CD4-positive, alpha-beta T cell treated with Interleukin-4 for 1 hour (primary cell): Measurements from ENCODE around the gene LSM14B.
A peak's percentile ranks its signal among the peaks of the same experiment; 100 is the strongest.
"Not testable (repeated sequence)": the region's sequence is repeated elsewhere in the genome, so short reads cannot be mapped to it uniquely, and the experiment has no call there.

Source experiments
- DNase-seq, 2 donors: peaks; one replicate each; pipeline ENCODE4 v3.0.0-alpha.2; 2020 to 2022

Gene LSM14B

DNA sequence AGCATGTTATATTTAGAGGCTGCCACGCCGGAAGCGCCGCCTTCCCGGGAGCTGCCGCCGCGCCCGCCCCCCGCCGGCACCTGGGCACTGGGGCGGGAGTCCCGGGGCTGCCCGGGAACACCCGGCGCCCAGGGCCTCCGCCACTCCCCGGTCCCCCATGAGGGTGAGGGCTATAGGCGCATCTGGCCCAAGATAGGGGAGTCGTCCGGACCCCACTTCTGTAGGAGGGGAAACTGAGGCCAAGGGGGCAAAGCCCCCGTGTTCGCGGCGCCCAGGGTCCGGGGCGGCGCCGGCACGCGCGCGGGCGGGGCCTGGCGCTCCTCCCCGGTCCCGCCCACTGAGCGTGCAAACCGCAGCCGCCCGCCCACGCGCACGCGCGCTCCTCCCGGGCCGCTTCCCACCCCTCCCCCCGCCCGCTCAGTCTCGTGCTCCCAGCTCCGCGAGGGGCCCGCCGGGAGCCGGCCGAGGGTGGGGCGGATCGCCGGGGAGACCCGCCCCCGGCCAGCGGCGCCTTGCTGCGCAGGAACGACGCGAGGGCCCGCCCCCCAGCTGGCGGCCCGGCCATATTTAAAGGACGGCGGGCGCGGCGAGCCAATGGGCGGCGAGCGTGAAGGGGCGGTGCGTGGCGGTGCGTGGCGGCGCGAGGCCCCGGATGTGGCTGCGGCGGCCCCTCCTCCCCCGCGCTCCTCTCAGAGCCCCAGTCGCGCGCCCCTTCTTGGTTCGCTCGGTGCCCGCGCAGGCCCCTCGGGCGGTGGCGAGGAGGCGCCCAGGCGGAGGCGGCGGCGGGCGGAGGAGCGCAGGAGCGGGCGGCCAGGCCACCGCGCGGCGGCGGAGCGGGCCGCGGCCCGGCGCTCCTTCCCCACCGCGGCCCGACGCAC is at the start of gene LSM14B:
Gene LSM14B (plus strand): TSS at position 700 of the 878 bp plus-strand sequence. CDS start 192 bp downstream, outside the sequence.
- peak; percentile 97 for DNase-seq

GRCh38 chr20:62073323-62073722 is 49.0 kb upstream of the LSM14B start:
- DNase-seq: no peak

DNA sequence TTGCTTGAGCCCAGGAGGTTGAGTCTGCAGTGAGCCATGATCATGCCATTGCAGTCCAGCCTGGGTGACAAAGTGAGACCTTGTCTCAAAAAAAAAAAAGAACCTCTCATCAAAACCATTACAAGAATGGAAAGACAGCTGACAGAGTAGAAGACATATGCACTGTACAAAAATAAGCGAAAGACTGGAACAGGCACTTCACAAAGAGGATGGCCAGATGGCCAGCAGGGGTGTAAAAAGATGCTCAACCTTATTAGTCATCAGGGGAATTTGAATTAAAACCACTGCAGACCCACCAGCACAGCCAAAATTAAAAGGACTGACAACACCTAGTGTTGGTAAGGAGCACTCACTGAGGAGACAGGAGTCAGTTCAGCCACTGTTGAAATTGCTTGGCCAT is 43.1 kb upstream of the LSM14B start:
- DNase-seq: no peak

DNA sequence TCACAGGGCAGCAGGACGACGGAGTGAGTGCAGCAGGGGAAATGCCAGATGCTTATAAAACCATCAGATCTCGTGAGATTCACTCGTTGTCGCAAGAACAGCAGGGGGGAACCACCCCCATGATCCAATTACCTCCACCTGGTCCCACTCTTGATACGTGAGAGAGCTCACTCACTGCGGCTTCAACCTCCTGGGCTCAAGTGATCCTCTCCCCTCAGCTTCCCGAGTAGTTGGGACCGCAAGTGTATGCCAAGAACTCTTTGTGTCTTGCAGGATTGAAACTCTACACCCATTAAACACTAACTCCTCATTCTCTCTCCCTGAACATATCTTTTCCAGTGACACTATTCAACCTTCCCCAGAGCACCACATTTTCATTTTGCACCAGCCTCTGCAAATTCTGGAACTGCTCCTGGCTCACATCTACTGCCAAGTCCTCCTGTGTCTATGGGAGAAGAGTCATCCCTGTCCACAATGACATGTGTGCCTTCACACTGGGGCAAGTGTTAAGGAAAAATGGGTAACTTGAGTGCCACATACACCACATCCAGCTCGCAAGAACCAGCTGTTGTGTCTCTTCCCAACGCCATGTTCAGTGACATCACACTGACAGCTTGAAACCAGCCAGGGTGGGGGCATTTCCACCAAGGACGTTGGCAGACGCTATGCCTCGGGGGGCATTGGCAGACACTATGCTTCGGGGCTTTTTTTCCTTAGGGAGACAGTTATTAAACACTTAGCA is 41.9 kb upstream of the LSM14B start:
- no peak for DNase-seq

GRCh38 chr20:62083312-62083711 is 39.0 kb upstream of the LSM14B start:
- no peak for DNase-seq

DNA sequence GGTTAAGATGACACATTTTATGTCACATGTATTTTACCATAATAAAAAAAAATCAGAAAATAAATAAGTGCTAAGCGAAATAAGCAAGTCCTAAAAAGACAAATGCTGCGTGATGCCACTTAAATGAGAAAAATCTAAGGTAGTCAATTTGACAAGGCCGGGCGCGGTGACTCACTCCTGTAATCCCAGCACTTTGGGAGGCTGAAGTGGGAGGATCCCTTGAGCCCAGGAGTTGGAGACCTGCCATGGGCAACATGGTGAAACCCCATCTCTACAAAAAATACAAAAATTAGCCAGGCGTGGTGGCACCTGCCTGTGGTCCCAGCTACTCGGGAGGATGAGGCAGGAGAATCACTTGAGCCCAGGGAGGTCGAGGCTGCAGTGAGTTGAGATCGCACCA is 38.1 kb upstream of the LSM14B start:
- DNase-seq: not testable (repeated sequence)

GRCh38 chr20:62085206-62085605 is 37.1 kb upstream of the LSM14B start:
- DNase-seq: no peak

- DNase-seq: no peak
Measured at GRCh38 chr20:62087227-62087626, 35.0 kb upstream of the LSM14B start.

- DNase-seq: no peak
Measured at GRCh38 chr20:62087632-62088031, 34.6 kb upstream of the LSM14B start.

DNA sequence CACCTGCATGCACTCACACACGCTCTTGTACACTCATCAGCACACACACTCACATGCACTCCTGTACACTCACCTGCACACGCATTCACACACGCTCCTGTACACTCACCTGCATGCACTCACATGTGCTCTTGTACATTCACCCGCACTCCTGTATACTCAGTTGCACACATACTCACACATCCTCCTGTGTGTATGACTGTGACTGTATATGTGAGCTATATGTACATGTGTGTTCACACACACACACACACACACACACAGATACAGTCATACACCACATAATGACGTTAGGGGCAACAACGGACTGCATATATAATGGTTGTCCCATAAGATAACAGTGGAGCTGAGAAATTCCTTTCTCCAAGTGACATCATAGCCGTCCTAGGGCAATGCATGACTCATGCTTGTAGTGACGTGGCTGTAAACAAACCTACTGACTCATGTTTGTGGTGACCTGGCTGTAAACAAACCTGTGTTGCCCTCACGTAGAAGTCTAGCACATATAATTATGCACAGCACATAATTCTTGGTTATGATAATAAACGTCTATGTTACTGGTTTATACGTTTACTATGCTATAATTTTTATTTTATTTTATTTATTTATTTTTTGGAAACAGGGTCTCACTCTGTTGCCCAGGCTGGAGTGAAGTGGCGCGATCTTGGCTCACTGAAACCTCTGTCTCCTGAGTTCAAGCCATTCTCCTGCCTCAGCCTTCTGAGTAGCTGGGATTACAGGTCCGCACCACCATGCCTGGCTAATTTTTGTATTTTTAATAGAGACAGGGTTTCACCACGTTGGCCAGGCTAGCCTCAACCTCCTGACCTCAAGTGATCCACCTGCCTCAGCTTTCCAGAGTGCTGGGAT is 33.8 kb upstream of the LSM14B start:
- no peak for DNase-seq

GRCh38 chr20:62089393-62089792 is 32.9 kb upstream of the LSM14B start:
- no peak for DNase-seq

DNA sequence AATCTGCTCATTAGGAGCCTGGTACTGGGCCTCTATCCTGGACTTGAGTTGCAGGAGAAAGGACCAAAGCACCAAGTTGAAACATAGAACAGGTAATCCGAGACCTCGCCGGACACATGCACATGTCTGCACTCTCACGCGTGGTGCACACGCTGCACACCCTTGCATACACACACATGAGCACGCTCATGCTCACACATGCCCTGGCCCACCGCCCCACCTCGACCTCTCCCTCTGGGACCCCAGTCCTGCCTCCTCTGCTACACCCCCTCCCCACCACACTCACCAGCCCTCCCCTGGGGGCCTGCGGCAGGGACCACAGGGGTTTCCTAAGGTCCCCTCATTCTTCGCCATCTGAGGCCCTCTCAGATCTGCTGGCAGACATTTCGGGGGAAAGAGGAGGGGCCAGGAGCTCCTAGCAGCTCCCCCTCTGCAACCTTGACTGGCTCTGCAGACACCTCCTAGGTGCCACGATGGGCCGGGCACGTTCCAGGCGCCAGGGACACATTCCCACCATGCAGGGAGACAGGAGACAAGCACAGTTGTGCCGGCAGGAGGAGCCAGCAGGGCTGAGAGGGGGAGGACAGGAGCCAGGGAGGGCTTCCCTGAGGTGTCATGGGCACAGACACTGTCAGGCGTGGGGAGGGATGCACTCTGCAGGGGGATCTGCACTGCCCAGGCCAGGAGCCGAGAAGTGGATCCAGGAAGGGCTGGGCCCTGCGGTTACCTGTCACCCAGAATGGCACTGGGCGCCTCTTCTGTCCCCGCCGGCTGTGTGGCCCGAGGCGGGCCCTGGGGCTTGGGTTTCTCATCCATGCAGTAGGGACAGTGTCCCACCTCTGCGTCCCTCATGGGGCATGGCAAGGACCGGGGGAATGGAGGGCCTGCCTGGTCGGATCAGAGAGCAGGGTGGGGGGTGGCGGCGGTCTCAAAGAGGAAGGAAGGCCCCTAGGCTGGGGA is 25.6 kb upstream of the LSM14B start:
- DNase-seq: no peak

DNA sequence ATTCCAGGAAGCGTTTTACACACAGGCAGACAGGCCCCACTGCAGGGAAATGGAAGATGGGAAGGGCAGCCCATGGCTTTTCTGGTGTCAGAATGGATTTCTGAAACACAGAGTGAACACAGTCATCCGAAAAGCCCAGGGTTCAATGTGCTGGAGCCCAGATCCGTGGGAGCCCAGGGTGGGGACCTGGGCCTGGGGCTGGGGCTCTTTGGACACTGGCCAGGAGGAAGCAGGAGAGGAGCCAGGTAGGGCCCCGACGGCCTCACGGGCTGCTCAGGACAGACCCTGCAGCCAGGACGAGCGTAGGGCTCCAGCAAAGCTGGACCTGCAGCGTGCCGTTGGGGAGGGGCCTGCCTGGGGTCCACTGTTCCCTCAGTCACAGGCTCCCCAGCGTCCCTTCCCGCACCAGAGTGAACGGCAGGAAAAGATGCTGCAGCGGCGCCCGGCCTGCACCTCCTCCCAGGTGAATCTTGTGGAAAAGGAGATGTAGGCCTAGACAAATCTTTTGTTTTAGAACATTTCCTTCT is 24.3 kb upstream of the LSM14B start:
- DNase-seq: no peak

GRCh38 chr20:62101078-62101477 is 21.2 kb upstream of the LSM14B start:
- DNase-seq: no peak

GRCh38 chr20:62103508-62104233 is 18.6 kb upstream of the LSM14B start:
- DNase-seq: no peak

GRCh38 chr20:62104234-62104789 is 18.0 kb upstream of the LSM14B start:
- no peak for DNase-seq

GRCh38 chr20:62104791-62105345 is 17.4 kb upstream of the LSM14B start:
- no peak for DNase-seq

DNA sequence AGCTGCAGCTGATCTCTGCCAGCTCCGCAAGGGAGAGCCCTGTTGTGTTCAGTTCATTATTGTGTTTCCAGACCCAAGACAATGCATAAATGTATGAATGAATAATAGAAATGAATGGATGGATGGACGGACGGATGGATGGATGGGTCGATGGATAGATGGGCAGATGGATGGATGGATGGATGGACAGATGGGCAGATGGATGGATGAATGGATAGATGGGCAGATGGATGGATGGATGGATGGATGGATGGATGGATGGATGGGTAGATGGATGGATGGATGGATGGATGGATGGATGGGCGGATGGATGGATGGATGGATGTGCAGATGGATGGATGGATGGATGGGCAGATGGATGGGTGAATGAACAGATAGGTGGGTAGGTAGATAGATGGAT is 16.7 kb upstream of the LSM14B start:
- no peak for DNase-seq

- no peak for DNase-seq
Measured at GRCh38 chr20:62111148-62111547, 11.1 kb upstream of the LSM14B start.

DNA sequence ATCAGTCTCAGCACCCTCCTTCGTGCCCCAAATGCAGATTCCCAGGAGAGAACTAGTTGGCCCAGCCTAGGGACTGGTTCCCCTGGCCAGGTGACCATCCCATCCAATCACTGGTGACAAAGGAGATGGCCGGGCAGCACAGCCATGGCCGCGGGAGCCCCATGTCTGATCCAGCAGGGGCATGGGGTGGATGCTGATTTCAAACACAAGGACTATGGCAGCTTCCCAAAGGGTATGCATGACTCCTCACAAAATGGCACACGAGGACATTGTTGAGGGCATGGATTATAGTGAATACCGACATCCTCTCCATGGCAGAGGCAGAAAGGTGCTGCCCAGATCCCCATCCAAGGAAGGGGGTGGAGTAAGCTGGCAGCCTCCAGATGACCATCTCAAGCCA is 9.9 kb upstream of the LSM14B start:
- DNase-seq: no peak
